CD8-positive, alpha-beta memory T cell (primary cell): ENCODE results near the gene GC. TPM values are rescaled to one million over a fixed set of nuclear protein-coding genes. Genes with fewer than 3 reads are reported as not detected.
"Not testable (repeated sequence)": the region's sequence is repeated elsewhere in the genome, so short reads cannot be mapped to it uniquely, and the experiment has no call there.

Experiments used
- CTCF ChIA-PET: fragments of 350-600 bp; sonication (Branson Sonifier 250); formaldehyde crosslinking; loops from one replicate; lab custom pipeline; 2021; ENCODE audit warnings: antibody characterized with exemption; lab: Charles Lee
- POLR2A ChIA-PET: fragments of 350-600 bp; sonication (Branson Sonifier 250); formaldehyde crosslinking; loops from one replicate; lab custom pipeline; 2021; ENCODE audit warnings: antibody characterized with exemption; lab: Charles Lee
- DNase-seq, 5 donors: peaks; one replicate each; pipeline versions ENCODE4 v3.0.0 to v3.0.0-alpha.2; 2020 to 2022; ENCODE audit warnings: mixed read lengths in 1 of 5
- H3K27ac ChIP-seq: one replicate; pipeline ENCODE4 v1.7.0; 2013; ENCODE audit warnings: low read depth, mild to moderate bottlenecking, low read length, moderate library complexity
- H3K27me3 ChIP-seq: 2 replicates; pipeline ENCODE4 v1.7.0; 2013; ENCODE audit warnings: low read length, mild to moderate bottlenecking; ENCODE audit not compliant: insufficient read depth, poor library complexity, severe bottlenecking
- H3K36me3 ChIP-seq: 2 replicates; pipeline ENCODE4 v1.7.0; 2013; ENCODE audit warnings: mild to moderate bottlenecking, low read length, moderate library complexity; ENCODE audit not compliant: insufficient read depth
- H3K4me1 ChIP-seq: 2 replicates; pipeline ENCODE4 v1.7.0; 2013; ENCODE audit warnings: mild to moderate bottlenecking, low read length, moderate library complexity; ENCODE audit not compliant: insufficient read depth
- H3K4me3 ChIP-seq: 2 replicates; pipeline ENCODE4 v1.7.0; 2013; ENCODE audit warnings: mild to moderate bottlenecking, low read length
- H3K9me3 ChIP-seq: 2 replicates; pipeline ENCODE4 v1.7.0; 2013; ENCODE audit warnings: mild to moderate bottlenecking, low read length
- H3K27ac Mint-ChIP-seq, 8 donors: one replicate each; pipeline ENCODE4 v1.8.0; 2020 to 2021; ENCODE audit warnings: mixed read lengths in 8 of 8, mild to moderate bottlenecking in 6 of 8, inconsistent platforms in 3 of 8, moderate library complexity in 3 of 8
- H3K27me3 Mint-ChIP-seq, 2 donors: one replicate each; pipeline ENCODE4 v1.8.0; 2020 to 2021; ENCODE audit warnings: mixed read lengths in 2 of 2, mild to moderate bottlenecking in 1 of 2, moderate library complexity in 1 of 2
- H3K36me3 Mint-ChIP-seq, 3 donors: one replicate each; pipeline ENCODE4 v1.8.0; 2020 to 2021; ENCODE audit warnings: mixed read lengths in 3 of 3, inconsistent platforms in 1 of 3, mild to moderate bottlenecking in 1 of 3
- H3K4me1 Mint-ChIP-seq, 3 donors: one replicate each; pipeline ENCODE4 v1.8.0; 2020 to 2021; ENCODE audit warnings: mixed read lengths in 3 of 3, inconsistent platforms in 1 of 3, mild to moderate bottlenecking in 1 of 3
- H3K4me3 Mint-ChIP-seq, 7 donors: one replicate each; pipeline ENCODE4 v1.8.0; 2020 to 2021; ENCODE audit warnings: mixed read lengths in 7 of 7, mild to moderate bottlenecking in 6 of 7, moderate library complexity in 4 of 7, inconsistent platforms in 2 of 7
- H3K9me3 Mint-ChIP-seq, 5 donors: one replicate each; pipeline ENCODE4 v1.8.0; 2020 to 2022; ENCODE audit warnings: mixed read lengths in 5 of 5, mild to moderate bottlenecking in 3 of 5, moderate library complexity in 2 of 5, inconsistent platforms in 1 of 5
- polyA plus RNA-seq: library from polyadenylated mRNA; unstranded; fragments of 300-500 nt; fragmentation: Illumina TruSeq; gene quantifications from one replicate; pipeline ENCODE4 v1.2.3, GENCODE V29; 2021
- total RNA-seq, 2 experiments: library from RNA; stranded (reverse); gene quantifications; one replicate each; pipeline ENCODE4 v1.2.3, GENCODE V29; 2021

GC gene
- total and polyA plus RNA-seq, 3 experiments from 2014 or later: not detected

- no peak overlapping the region for H3K27ac ChIP-seq
- POLR2A ChIA-PET: no interaction called here
- DNase-seq: no peak
- CTCF ChIA-PET: no interaction called here
- no peaks in the 10 kb centered on the region for H3K36me3 ChIP-seq
- Mint-ChIP-seq H3K36me3 (no peaks in the 10 kb centered on the region), H3K4me1 (no peaks in the 10 kb centered on the region), H3K27me3 (peaks cover 3% of the 10 kb centered on the region in 2 donors), H3K27ac (no peak overlapping the region), H3K9me3 (peaks cover 0 to 2% (median 0%) of the 10 kb centered on the region in 5 donors), H3K4me3 (no peak overlapping the region)
- H3K4me3 ChIP-seq: no peak overlapping the region
- H3K27me3 ChIP-seq: no peaks in the 10 kb centered on the region
- H3K4me1 ChIP-seq: no peaks in the 10 kb centered on the region
- H3K9me3 ChIP-seq: no peaks in the 10 kb centered on the region
Observed at GRCh38 chr4:71814433-71814832, 30.6 kb upstream of the GC start.

GRCh38 chr4:71809805-71810204 lies 25.9 kb upstream of the GC start:
- H3K27me3 Mint-ChIP-seq, CTCF ChIA-PET, H3K4me1 ChIP-seq, POLR2A ChIA-PET, H3K27ac ChIP-seq, H3K4me1 Mint-ChIP-seq, H3K27me3 ChIP-seq, H3K9me3 Mint-ChIP-seq, H3K4me3 ChIP-seq, H3K36me3 Mint-ChIP-seq, H3K27ac Mint-ChIP-seq, H3K36me3 ChIP-seq, H3K4me3 Mint-ChIP-seq, H3K9me3 ChIP-seq, DNase-seq: not testable (repeated sequence)

GRCh38 chr4:71807469-71807868 lies 23.6 kb upstream of the GC start:
- no peak for DNase-seq
- H3K4me3 Mint-ChIP-seq: no peak overlapping the region
- no peaks in the 10 kb centered on the region for H3K4me1 Mint-ChIP-seq
- H3K27ac Mint-ChIP-seq: no peak overlapping the region
- ChIA-PET POLR2A (no interaction called here), CTCF (no interaction called here)
- Histone ChIP-seq H3K4me1 (no peaks in the 10 kb centered on the region), H3K27ac (no peak overlapping the region), H3K36me3 (no peaks in the 10 kb centered on the region), H3K9me3 (no peaks in the 10 kb centered on the region), H3K27me3 (no peaks in the 10 kb centered on the region), H3K4me3 (no peak overlapping the region)
- peaks cover 0 to 3% of the 10 kb centered on the region in 2 donors for H3K27me3 Mint-ChIP-seq
- no peaks in the 10 kb centered on the region for H3K36me3 Mint-ChIP-seq
- H3K9me3 Mint-ChIP-seq: no peaks in the 10 kb centered on the region

GRCh38 chr4:71805230-71805629 lies 21.4 kb upstream of the GC start:
- POLR2A ChIA-PET, H3K36me3 ChIP-seq, CTCF ChIA-PET, H3K4me3 Mint-ChIP-seq, H3K4me1 ChIP-seq, H3K36me3 Mint-ChIP-seq, H3K4me3 ChIP-seq, H3K9me3 ChIP-seq, DNase-seq, H3K27me3 ChIP-seq, H3K4me1 Mint-ChIP-seq, H3K27ac Mint-ChIP-seq, H3K9me3 Mint-ChIP-seq, H3K27me3 Mint-ChIP-seq, H3K27ac ChIP-seq: not testable (repeated sequence)

GRCh38 chr4:71804017-71804697 lies 20.3 kb upstream of the GC start:
- CTCF ChIA-PET, H3K9me3 ChIP-seq, H3K27ac ChIP-seq, DNase-seq, H3K36me3 Mint-ChIP-seq, H3K4me3 Mint-ChIP-seq, H3K27me3 ChIP-seq, H3K9me3 Mint-ChIP-seq, POLR2A ChIA-PET, H3K4me3 ChIP-seq, H3K4me1 ChIP-seq, H3K27ac Mint-ChIP-seq, H3K27me3 Mint-ChIP-seq, H3K4me1 Mint-ChIP-seq, H3K36me3 ChIP-seq: not testable (repeated sequence)

- no peak for DNase-seq
- ChIA-PET CTCF (no interaction called here), POLR2A (no interaction called here)
- Mint-ChIP-seq H3K36me3 (no peaks in the 10 kb centered on the region), H3K27ac (no peak overlapping the region), H3K9me3 (peaks cover 0 to 2% (median 0%) of the 10 kb centered on the region in 5 donors), H3K27me3 (no peaks in the 10 kb centered on the region), H3K4me3 (no peak overlapping the region), H3K4me1 (no peaks in the 10 kb centered on the region)
- Histone ChIP-seq H3K27ac (no peak overlapping the region), H3K36me3 (no peaks in the 10 kb centered on the region), H3K9me3 (no peaks in the 10 kb centered on the region), H3K4me3 (no peak overlapping the region), H3K27me3 (no peaks in the 10 kb centered on the region), H3K4me1 (no peaks in the 10 kb centered on the region)
Observed at GRCh38 chr4:71785959-71786358, 2.1 kb upstream of the GC start.

GRCh38 chr4:71784569-71785197 lies 804 bp upstream of the GC start:
- DNase-seq: no peak
- Histone ChIP-seq H3K27ac (no peak overlapping the region), H3K36me3 (no peaks in the 10 kb centered on the region), H3K27me3 (no peaks in the 10 kb centered on the region), H3K4me1 (no peaks in the 10 kb centered on the region), H3K9me3 (no peaks in the 10 kb centered on the region), H3K4me3 (no peak overlapping the region)
- ChIA-PET CTCF (no interaction called here), POLR2A (no interaction called here)
- Mint-ChIP-seq H3K4me3 (no peak overlapping the region), H3K27me3 (no peaks in the 10 kb centered on the region), H3K9me3 (peaks cover 0 to 3% (median 0%) of the 10 kb centered on the region in 5 donors), H3K36me3 (no peaks in the 10 kb centered on the region), H3K27ac (no peak overlapping the region), H3K4me1 (no peaks in the 10 kb centered on the region)

GRCh38 chr4:71777891-71778290 lies 6.0 kb downstream of the GC start:
- Histone ChIP-seq H3K36me3 (no peaks in the 10 kb centered on the region), H3K9me3 (no peaks in the 10 kb centered on the region), H3K27ac (no peak overlapping the region), H3K4me1 (no peaks in the 10 kb centered on the region), H3K27me3 (no peaks in the 10 kb centered on the region), H3K4me3 (no peak overlapping the region)
- Mint-ChIP-seq H3K4me1 (no peaks in the 10 kb centered on the region), H3K4me3 (no peak overlapping the region), H3K9me3 (peaks cover 0 to 3% (median 0%) of the 10 kb centered on the region in 5 donors), H3K27me3 (peaks cover 5 to 20% of the 10 kb centered on the region in 2 donors), H3K36me3 (no peaks in the 10 kb centered on the region), H3K27ac (no peak overlapping the region)
- no peak for DNase-seq
- CTCF ChIA-PET: no interaction called here
- POLR2A ChIA-PET: no interaction called here
